GM10847 (cell line): Measurements from ENCODE around the gene C4orf33.

Source experiments
- POLR2A ChIP-seq: IDR thresholded peaks from 2 replicates; pipeline ENCODE4 v1.6.1; 2011; ENCODE audit not compliant: insufficient read length; ENCODE audit errors: extremely low read depth

C4orf33 gene

GRCh38 chr4:129113434-129113833 is 17.5 kb downstream of the C4orf33 start:
- TF ChIP-seq POLR2A: no peak

DNA sequence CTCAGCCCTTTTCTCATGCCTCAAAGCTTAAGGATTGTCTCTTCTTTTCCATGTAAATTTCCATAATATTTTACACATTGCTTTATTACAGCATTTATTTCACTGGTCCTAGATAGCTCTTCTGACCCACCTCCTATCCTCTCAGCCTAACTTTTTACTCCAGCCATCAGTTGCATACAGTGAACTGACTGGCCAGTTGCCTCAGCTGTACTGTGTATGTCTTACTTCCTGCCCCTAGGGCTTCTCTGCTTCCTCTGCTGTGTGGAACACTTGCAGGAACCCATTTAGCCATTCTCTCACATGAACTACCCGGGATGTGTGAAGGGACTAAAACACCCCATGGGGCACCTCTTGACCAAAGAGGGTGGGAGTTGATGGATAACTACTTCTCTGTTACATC is 18.0 kb downstream of the C4orf33 start:
- TF ChIP-seq POLR2A: no peak

- TF ChIP-seq POLR2A: no peak
Observed at GRCh38 chr4:129117705-129118104, 21.8 kb downstream of the C4orf33 start.

DNA sequence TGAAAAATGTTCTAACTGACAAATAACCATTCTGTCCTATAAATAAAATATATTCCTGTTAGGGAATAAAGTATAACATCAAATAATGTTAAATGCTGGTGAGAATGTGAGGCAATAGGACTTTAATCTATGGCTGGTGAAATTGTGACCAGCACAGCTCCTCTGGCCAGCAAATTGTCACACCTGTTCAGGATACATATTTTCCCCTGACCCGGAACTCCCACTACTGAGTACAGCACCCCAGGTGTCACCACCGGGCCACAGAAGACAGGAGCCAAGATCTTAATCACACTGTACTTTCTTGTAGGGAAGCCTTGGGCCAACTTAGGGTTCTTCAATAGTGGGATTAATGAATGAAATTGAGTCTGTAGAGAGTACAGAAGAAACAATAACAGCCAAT is 33.2 kb downstream of the C4orf33 start:
- TF ChIP-seq POLR2A: no peak

DNA sequence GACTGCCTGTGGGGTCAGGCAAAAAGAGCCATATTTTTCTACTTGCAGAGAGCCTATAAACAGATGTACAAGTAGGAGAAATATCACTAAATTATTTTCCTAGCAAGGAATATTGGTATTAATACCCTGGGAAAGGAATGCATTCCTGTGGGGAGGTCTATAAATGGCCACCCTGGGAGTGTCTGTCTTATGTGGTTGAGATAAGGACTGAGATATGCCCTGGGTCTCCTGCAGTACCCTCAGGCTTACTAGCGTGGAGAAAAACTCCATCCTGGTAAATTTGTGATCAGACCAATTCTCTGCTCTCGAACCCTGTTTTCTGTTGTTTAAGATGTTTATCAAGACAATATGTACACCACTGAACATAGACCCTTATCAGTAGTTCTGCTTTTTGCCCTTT is 35.4 kb downstream of the C4orf33 start:
- TF ChIP-seq POLR2A: no peak

DNA sequence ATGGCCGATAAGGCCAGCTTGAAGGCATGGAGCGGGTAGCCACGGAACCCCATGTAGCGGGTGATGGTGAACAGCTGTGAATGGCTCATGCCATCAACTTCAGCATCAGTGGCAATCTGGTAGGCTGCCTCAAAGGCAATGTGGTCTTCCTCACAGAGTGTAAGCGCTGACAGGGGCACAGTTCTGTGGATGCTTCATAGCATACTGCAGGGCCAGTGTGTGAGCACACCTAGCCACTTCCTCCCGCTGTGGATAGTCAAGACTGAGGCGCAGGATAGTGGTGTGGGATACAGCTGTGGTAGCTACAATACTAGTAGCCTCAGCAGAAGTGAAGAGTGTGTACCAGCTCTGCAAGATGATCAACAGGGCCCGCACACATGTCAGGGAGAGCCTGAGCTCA is 40.5 kb downstream of the C4orf33 start:
- TF ChIP-seq POLR2A: no peak

- TF ChIP-seq POLR2A: no peak
Observed at GRCh38 chr4:129138810-129139496, 43.0 kb downstream of the C4orf33 start.

GRCh38 chr4:129140521-129140920 is 44.6 kb downstream of the C4orf33 start:
- no peak for TF ChIP-seq POLR2A

DNA sequence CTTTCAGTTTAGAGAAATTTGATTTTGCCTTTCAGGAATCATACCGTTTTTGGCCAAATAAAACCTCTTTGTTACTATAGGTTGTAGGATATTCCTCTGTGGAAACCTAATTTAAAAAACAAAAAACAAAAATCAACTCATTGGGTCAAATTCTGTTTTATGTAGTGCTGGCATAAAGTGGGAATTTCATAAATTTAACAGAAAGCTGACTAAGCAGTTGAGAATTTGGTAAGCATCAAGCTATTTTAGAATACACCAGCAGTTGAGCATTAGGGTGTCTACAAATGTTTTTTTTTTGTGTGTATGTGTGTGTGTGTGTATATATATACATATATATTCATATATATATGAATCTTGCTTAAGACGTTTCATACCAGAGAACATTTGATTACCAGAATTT is 47.4 kb downstream of the C4orf33 start:
- no peak for TF ChIP-seq POLR2A

DNA sequence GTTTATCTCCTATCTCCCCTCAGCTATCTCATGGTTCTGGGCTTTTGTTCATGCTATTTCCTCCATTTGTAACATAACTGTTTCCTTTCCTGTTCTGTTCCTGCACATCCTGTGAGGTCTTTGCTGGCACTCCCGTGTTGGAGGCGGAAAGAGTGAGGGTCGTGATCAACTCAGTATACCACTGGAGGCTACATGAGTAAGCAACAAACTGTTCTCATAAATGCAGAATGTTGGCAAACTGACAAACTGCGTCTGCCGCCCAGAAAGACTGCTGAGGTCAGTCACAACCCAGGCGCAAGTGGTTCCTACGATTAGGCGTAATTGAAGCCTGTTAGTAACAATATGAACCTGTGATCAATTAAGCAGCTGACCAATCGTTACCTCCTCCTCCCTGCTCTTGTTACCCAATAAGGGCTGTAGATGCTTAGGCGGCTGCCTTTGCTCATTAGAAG is 48.8 kb downstream of the C4orf33 start:
- no peak for TF ChIP-seq POLR2A

- TF ChIP-seq POLR2A: no peak
Observed at GRCh38 chr4:129145222-129145730, 49.3 kb downstream of the C4orf33 start.

- TF ChIP-seq POLR2A: no peak
Observed at GRCh38 chr4:129146639-129147038, 50.7 kb downstream of the C4orf33 start.

- TF ChIP-seq POLR2A: no peak
Observed at GRCh38 chr4:129148892-129149291, 52.9 kb downstream of the C4orf33 start.

GRCh38 chr4:129149906-129150305 is 54.0 kb downstream of the C4orf33 start:
- TF ChIP-seq POLR2A: no peak

GRCh38 chr4:129152350-129152749 is 56.4 kb downstream of the C4orf33 start:
- no peak for TF ChIP-seq POLR2A

DNA sequence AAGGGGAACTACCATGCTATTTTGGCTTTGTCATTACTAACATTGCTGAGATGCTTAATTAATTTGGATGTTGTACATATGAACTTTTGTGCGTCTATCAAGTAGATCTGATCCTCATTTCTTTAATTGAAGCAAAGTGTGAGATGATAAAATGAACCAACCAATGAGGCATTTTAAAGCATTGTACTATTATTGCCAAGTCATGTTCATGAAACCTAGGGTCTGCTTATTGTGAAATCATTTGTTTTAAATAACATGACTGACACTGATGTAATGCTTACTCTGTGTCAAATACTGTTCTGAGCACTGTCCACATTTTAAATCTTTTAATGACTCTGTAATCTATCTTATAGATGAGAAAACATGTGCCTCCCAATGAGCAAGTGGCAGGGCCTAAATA is 57.7 kb downstream of the C4orf33 start:
- no peak for TF ChIP-seq POLR2A

- no peak for TF ChIP-seq POLR2A
Observed at GRCh38 chr4:129162450-129162849, 66.5 kb downstream of the C4orf33 start.

DNA sequence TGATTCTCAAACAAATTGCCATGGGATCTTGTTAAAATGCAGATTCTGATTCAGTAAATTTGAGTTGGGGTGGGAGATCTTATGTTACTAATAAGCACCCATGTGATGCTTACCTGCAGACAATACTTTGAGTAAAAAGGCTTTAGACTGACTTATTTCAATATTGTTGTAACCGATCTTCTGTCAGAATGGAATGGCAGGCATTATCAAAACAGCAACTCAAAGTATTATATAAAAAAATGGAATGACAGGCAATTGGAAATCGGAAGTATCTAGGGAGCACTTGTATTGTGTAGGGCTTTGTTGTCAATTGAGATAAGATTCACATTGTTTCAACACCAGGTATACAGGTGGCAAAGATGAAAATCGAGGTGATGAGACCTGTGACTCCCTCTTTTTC is 67.5 kb downstream of the C4orf33 start:
- TF ChIP-seq POLR2A: no peak

- no peak for TF ChIP-seq POLR2A
Observed at GRCh38 chr4:129164243-129164642, 68.3 kb downstream of the C4orf33 start.
